ENCODE measurements around the gene GPC5.

The GPC5 gene

DNA sequence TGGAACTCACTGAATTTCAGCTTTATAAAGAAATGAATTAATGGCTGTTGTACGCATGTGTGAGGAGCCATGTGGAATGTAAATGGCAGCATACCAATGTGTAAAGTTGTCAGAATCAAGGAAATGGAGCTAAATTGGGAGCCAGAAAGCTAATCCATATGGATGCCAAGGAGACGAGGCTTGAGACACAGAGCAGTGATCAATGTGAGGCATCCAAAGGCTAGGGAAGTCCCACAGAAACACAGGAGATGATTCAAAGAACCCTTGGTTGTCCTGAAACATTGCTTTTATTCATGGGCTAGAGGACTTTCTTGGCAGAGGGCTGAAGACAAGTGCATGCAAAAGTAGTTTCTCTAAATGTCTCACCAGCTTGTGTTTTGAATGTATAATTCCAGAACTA, 1271.7 kb downstream of the GPC5 start:
- no peak for DNase-seq (ENCODE audit: low read depth)
- no peak overlapping the region for H3K4me3 ChIP-seq (ENCODE audit: low read depth, low read length)
- TF ChIP-seq CTCF (conservative IDR thresholded peaks at IDR 0.05; ENCODE audit: low read depth, low read length) = no peak

GRCh38 chr13:92671821-92672220, 1273.4 kb downstream of the GPC5 start:
- no peak overlapping the region for H3K4me3 ChIP-seq (ENCODE audit: low read depth, low read length)
- TF ChIP-seq CTCF (conservative IDR thresholded peaks at IDR 0.05; ENCODE audit: low read depth, low read length) = no peak
- no peak for DNase-seq (ENCODE audit: low read depth)

DNA sequence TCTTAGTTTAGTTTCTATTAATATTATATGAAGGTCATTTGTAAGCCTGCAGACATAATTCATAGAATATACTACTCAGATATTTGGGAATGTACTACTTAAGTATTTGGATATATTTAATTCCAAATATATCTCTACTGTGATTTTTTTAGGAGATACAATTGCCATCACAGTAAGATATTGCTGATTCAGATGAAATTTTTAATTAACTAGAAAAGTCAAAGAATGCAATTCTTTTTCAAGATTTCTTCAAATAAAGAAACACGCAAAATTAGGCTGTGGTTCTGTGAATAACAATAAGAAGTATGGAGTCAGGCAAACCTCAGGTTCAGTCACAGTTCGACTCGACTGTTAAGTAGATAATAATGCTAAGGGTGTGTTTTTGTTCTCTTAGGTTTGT, 1277.8 kb downstream of the GPC5 start:
- no peak for DNase-seq (ENCODE audit: low read depth)
- TF ChIP-seq CTCF (conservative IDR thresholded peaks at IDR 0.05; ENCODE audit: low read depth, low read length) = no peak

DNA sequence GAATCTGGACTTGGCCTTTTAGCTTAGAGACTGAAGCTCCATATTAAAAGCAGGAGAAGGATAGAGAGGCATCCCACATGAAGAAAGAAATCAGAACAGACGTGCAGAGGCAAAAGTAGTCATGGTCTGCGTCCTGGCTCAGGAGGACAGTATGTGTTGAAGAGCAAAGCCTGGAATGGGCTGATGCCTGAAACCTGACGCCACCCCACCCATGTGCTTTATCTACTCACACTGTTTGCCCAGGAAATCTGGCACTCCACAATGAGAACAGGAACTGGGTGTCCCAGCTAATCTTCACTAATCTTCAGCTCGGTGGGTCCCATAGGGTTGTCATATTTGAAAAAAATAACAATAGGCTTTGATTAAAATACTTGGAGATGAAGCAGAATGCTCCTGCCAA, 1279.2 kb downstream of the GPC5 start:
- H3K4me3 ChIP-seq (ENCODE audit: low read depth, low read length) = no peak overlapping the region
- TF ChIP-seq CTCF (conservative IDR thresholded peaks at IDR 0.05; ENCODE audit: low read depth, low read length) = no peak
- no peak for DNase-seq (ENCODE audit: low read depth)

More for the DNA sequence above, 1277.8 kb downstream of the GPC5 start:
- no peak overlapping the region for H3K4me3 ChIP-seq (ENCODE audit: low read depth, low read length)

DNA sequence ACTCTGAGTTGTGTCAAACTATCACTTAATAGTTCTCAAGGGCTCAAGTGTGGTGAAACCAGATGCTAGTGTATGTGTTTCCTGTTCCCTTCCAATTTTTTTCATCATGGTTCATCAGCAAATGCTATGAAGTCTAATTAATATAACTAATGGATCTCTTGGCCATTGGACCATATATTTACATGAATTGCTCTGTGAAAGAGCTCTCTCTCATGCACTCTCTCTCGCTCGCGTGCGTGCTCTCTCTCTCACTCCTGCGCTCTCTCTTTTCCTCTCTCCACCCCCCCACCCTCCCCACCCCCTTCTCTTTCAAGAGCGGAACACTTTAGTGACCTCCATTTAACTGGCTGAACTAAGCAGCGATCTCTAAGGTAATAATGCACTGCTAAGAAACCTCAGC, 1281.2 kb downstream of the GPC5 start:
- no peak for TF ChIP-seq CTCF (conservative IDR thresholded peaks at IDR 0.05; ENCODE audit: low read depth, low read length)
- no peak for DNase-seq (ENCODE audit: low read depth)
- H3K4me3 ChIP-seq (ENCODE audit: low read depth, low read length) = no peak overlapping the region

DNA sequence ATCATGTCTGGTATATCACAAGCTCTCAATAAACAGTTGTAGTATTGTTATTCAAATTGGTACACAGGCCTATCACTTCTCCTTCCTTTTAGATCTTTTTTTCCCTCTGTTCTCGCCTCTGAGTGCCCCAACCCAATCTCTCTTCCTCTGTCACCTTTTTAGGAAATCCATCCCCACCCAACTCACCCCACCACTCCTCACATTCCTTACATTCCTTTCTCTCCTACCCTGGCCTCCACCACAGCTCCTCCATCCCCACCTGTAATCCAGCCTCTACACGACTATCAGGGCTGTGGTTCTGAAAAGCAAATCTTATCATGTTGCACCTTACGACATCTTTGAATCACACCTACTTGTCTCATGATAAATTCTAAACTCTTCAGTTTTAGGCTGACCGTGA, 1282.8 kb downstream of the GPC5 start:
- no peak for DNase-seq (ENCODE audit: low read depth)
- no peak overlapping the region for H3K4me3 ChIP-seq (ENCODE audit: low read depth, low read length)
- TF ChIP-seq CTCF (conservative IDR thresholded peaks at IDR 0.05; ENCODE audit: low read depth, low read length) = no peak

GRCh38 chr13:92682832-92683517, 1284.6 kb downstream of the GPC5 start:
- no peak overlapping the region for H3K4me3 ChIP-seq (ENCODE audit: low read depth, low read length)
- no peak for TF ChIP-seq CTCF (conservative IDR thresholded peaks at IDR 0.05; ENCODE audit: low read depth, low read length)
- no peak for DNase-seq (ENCODE audit: low read depth)

Measured in choroid plexus epithelial cell (primary cell).